GM12878 (cell line): ENCODE data around the gene SRM. TPM values are rescaled to one million over a fixed set of nuclear protein-coding genes. Genes with fewer than 3 reads are reported as not detected.

Experiments
- ATAC-seq: fragments of 200-7000 bp; cut with Tn5 transposase; 3 replicates; pipeline ENCODE4 v1.9.1; 2020; ENCODE audit warnings: mild to moderate bottlenecking, moderate library complexity
- BruUV-seq: library from RNA; stranded (reverse); fragments of 400-500 nt; replicated peaks from 2 replicates; lab custom pipeline; 2021; lab: Mats Ljungman, UMichigan
- CTCF ChIA-PET: fragments of 300-600 bp; sonication (Branson Sonifier 250); formaldehyde crosslinking; extraction: SDS; loops from one replicate; lab custom pipeline; 2021; ENCODE audit warnings: inconsistent platforms; lab: Yijun Ruan, JAX
- POLR2A ChIA-PET: fragments of 350-600 bp; formaldehyde crosslinking; extraction: SDS; loops from one replicate; lab custom pipeline; 2021; ENCODE audit warnings: inconsistent platforms; lab: Charles Lee
- RAD21 ChIA-PET: fragments of 300-600 bp; sonication (Branson Sonifier 250); formaldehyde crosslinking; loops from one replicate; lab custom pipeline; 2023; ENCODE audit warnings: antibody characterized with exemption; ENCODE audit not compliant: unreplicated experiment; lab: Charles Lee
- SMC1A ChIA-PET: fragments of 300-600 bp; sonication (Branson Sonifier 250); formaldehyde crosslinking; loops from one replicate; lab custom pipeline; 2023; ENCODE audit not compliant: unreplicated experiment, uncharacterized antibody; lab: Charles Lee
- DNase-seq: peaks from one replicate; pipeline ENCODE4 v3.0.0-alpha.2; 2011; ENCODE audit warnings: low read depth, low spot score
- FAIRE-seq: peaks from 3 replicates; lab custom pipeline; 2011; peaks lifted over from hg19 to GRCh38; lab: Jason Lieb, UNC
- H2AFZ ChIP-seq: 2 replicates; pipeline ENCODE4 v1.6.0; 2011; ENCODE audit warnings: low read depth, low read length, control low read depth; ENCODE audit not compliant: control insufficient read depth
- H3K27ac ChIP-seq: 2 replicates; pipeline ENCODE4 v1.5.1; 2011; ENCODE audit warnings: control low read depth; ENCODE audit not compliant: control insufficient read depth, insufficient read depth
- H3K27me3 ChIP-seq, 2 experiments: replicated peaks in 1 of 2; 2 replicates each; pipeline versions ENCODE4 v1.6.0 to v1.6.1; 2011; ENCODE audit warnings: low read length in 1 of 2; ENCODE audit not compliant: control insufficient read depth in 2 of 2, insufficient read depth in 2 of 2
- H3K36me3 ChIP-seq, 2 experiments: 2 replicates each; pipeline ENCODE4 v1.5.1; 2011; ENCODE audit warnings: low read length in 1 of 2; ENCODE audit not compliant: control insufficient read depth in 2 of 2, insufficient read depth in 2 of 2
- H3K4me1 ChIP-seq: 2 replicates; pipeline ENCODE4 v1.6.1; 2011; ENCODE audit warnings: mild to moderate bottlenecking, low read length, moderate library complexity, mixed read lengths; ENCODE audit not compliant: control insufficient read depth, insufficient read depth
- H3K4me2 ChIP-seq: 2 replicates; pipeline ENCODE4 v1.6.0; 2011; ENCODE audit warnings: control low read depth; ENCODE audit not compliant: control insufficient read depth, insufficient read depth
- H3K4me3 ChIP-seq: fragments of 200-600 bp; sonication (generic); 2 replicates; pipeline ENCODE4 v1.5.1; 2016
- H3K79me2 ChIP-seq: 2 replicates; pipeline ENCODE4 v1.6.0; 2011; ENCODE audit warnings: low read length; ENCODE audit not compliant: control insufficient read depth, insufficient read depth
- H3K9ac ChIP-seq: 2 replicates; pipeline ENCODE4 v1.8.0; 2011; ENCODE audit warnings: low read length, control low read depth, mixed read lengths; ENCODE audit not compliant: control insufficient read depth, insufficient read depth
- H3K9me3 ChIP-seq: replicated peaks from 3 replicates; pipeline ENCODE4 v1.5.1; 2011; ENCODE audit warnings: mild to moderate bottlenecking, low read length; ENCODE audit not compliant: control insufficient read depth, insufficient read depth
- H4K20me1 ChIP-seq: 2 replicates; pipeline ENCODE4 v1.6.0; 2011; ENCODE audit not compliant: control insufficient read depth, insufficient read depth
- CBFB ChIP-seq: IDR thresholded peaks from 2 replicates; pipeline ENCODE4 v1.6.1; 2016; ENCODE audit warnings: antibody characterized with exemption, low read depth
- CBX5 ChIP-seq: sonication (generic); IDR thresholded peaks from 2 replicates; pipeline ENCODE4 v1.6.1; 2016; ENCODE audit warnings: low read depth, moderate library complexity, mild to moderate bottlenecking, inconsistent platforms
- CHD1 ChIP-seq: IDR thresholded peaks from 2 replicates; pipeline ENCODE4 v1.6.1; 2012; ENCODE audit warnings: low read depth, low read length, improper control_type of control experiment
- MEF2A ChIP-seq: IDR thresholded peaks from 2 replicates; pipeline ENCODE4 v1.6.1; 2011; ENCODE audit warnings: low read depth, mild to moderate bottlenecking, low read length, moderate library complexity; ENCODE audit not compliant: insufficient read depth
- MTA3 ChIP-seq: IDR thresholded peaks from 2 replicates; pipeline ENCODE4 v1.6.1; 2012; ENCODE audit warnings: low read length, inconsistent platforms, borderline replicate concordance
- RB1 ChIP-seq: fragments of 450-650 bp; formaldehyde crosslinking; IDR thresholded peaks from 2 replicates; pipeline ENCODE4 v1.6.1; 2017; ENCODE audit warnings: mild to moderate bottlenecking, borderline replicate concordance
- RBBP5 ChIP-seq: fragments of 200-600 bp; sonication (generic); conservative IDR thresholded peaks from 2 replicates; pipeline ENCODE4 v1.6.1; 2016
- SIX5 ChIP-seq: IDR thresholded peaks from 2 replicates; pipeline ENCODE4 v1.6.1; 2011; ENCODE audit warnings: mild to moderate bottlenecking, low read depth, low read length, moderate library complexity; ENCODE audit not compliant: severe bottlenecking
- SMC3 ChIP-seq: IDR thresholded peaks from 2 replicates; pipeline ENCODE4 v1.6.1; 2011; ENCODE audit warnings: low read length, improper control_type of control experiment, borderline replicate concordance
- SREBF2 ChIP-seq: IDR thresholded peaks from 2 replicates; pipeline ENCODE4 v1.6.1; 2012; ENCODE audit warnings: mild to moderate bottlenecking, low read length
- STAT3 ChIP-seq: IDR thresholded peaks from 2 replicates; pipeline ENCODE4 v1.6.1; 2011; ENCODE audit warnings: low read depth, low read length, improper control_type of control experiment
- ZNF274 ChIP-seq: IDR thresholded peaks from one replicate; pipeline ENCODE4 v1.8.0; 2011; ENCODE audit not compliant: insufficient read length, insufficient read depth
- WGBS: methylation state at CpG from one replicate; pipeline ENCODE4 v1.1.6; 2016; ENCODE audit warnings: low lambda C conversion rate; ENCODE audit not compliant: insufficient replicate concordance, insufficient coverage; ENCODE audit errors: missing lambda C conversion rate; 5-methylcytosine and 5-hydroxymethylcytosine counted together
- in situ Hi-C: fragments of 300-500 bp; cut with MboI; formaldehyde crosslinking; loops from 9 replicates; pipeline ENCODE4 v1.14.3; 2018; ENCODE audit warnings: mixed read lengths
- intact Hi-C: fragments of 100-400 bp; cut with micrococcal nuclease; formaldehyde crosslinking; loops from one replicate; pipeline ENCODE4 v1.14.2; 2022; ENCODE audit not compliant: unreplicated experiment
- polyA plus RNA-seq, 11 experiments: library from polyadenylated mRNA; depleted of rRNA in 4 of 11; unstranded in 6 of 11; stranded (reverse) in 5 of 11; fragments of >200 nt; fragmentation: Nextera tagmentation in 4 of 11; fragmentation: Illumina TruSeq in 1 of 11; extraction: Ambion mirVana in 4 of 11; extraction: Trizol in 1 of 11; gene quantifications; 1 replicate in 1 of 11; 2 replicates in 10 of 11; pipeline versions ENCODE4 v1.2.1 to v1.2.3, GENCODE V29; 2011 to 2016; ENCODE audit warnings: inconsistent platforms in 2 of 11, missing spikeins in 2 of 11, low read depth in 1 of 11
- total RNA-seq, 4 experiments: library from RNA; depleted of rRNA in 3 of 4; stranded (reverse); fragments of >200 nt in 3 of 4; fragmentation: Illumina TruSeq in 1 of 4; extraction: Trizol in 1 of 4; gene quantifications; 2 replicates each; pipeline versions ENCODE4 v1.2.1 to v1.2.3, GENCODE V29; 2013 to 2021
- TF ChIP-seq, protein P1 (sequence below): IDR thresholded peaks from 2 replicates; pipeline ENCODE4 v1.6.1; 2011; ENCODE audit warnings: borderline replicate concordance, low read depth, mild to moderate bottlenecking, moderate library complexity, mixed read lengths, low read length; ENCODE audit not compliant: insufficient read depth; ENCODE audit errors: extremely low read length

Gene SRM
- total and polyA plus RNA-seq, 10 of the 15 experiments (the other 5 are each of a cell fraction or from before 2014, with no cell fraction given), result 16.7 to 255 (median 81.2) TPM

DNA sequence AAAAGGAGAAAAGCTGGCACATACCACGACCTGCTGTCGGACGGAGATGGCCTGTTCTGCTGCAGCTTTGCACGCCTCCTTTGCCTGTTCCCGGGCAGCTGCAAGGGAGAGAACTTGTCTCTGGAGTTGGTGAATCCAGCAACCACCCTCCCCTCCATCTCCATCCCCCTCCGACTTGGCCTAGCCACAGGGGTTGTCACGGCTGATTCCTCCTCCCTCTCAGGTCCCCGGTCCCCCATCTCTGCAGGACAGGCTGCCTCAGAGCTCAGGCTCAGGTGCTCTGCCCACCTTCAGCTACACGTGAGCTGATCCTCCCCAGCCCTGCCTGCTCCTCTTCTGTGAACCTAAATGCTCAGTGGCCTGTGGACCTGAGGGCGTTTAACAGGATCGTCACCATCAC is 11.1 kb upstream of the SRM start:
- DNase-seq (no peak), FAIRE-seq (no peak), ATAC-seq (no peak)
- H3K4me3 ChIP-seq, result no peak overlapping the region
- ChIA-PET SMC1A (interaction anchor here (1.3 to 2.7 kb wide), 3 partner anchors 9 to 34 kb away, joined by 3 to 11 read pairs (median 7); partner anchors contain the start of gene EXOSC10), RAD21 (interaction anchor here (4.6 kb wide), 1 partner anchor 33 kb away, joined by 52 read pairs; no protein-coding TSS in a partner anchor), CTCF (interaction anchor here (1.1 to 6.3 kb wide), 3 partner anchors 9 to 33 kb away, joined by 5 to 57 read pairs (median 8); partner anchors contain the start of gene SRM), POLR2A (interaction anchor here (0.9 to 1.1 kb wide), 2 partner anchors 10 to 108 kb away, joined by 3 read pairs; no protein-coding TSS in a partner anchor)
- in situ Hi-C loops (no loop called here), intact Hi-C loops (no loop called here)
- no peaks in the 10 kb centered on the region for H3K79me2 ChIP-seq
- no peak overlapping the region for H3K9ac ChIP-seq
- BruUV-seq, result TSS peak; percentile 27
- no peaks in the 10 kb centered on the region for H3K9me3 ChIP-seq
- 98% methylated on average over 11 of the region's 11 CpGs for WGBS
- H2AFZ ChIP-seq, result no peak overlapping the region
- peaks cover 13% of the 10 kb centered on the region for H3K4me1 ChIP-seq
- peaks cover 33 to 37% of the 10 kb centered on the region in 2 experiments for H3K36me3 ChIP-seq
- TF ChIP-seq CHD1, result no peak
- H3K27ac ChIP-seq, result no peak overlapping the region
- H4K20me1 ChIP-seq, result no peaks in the 10 kb centered on the region
- H3K27me3 ChIP-seq, result no peaks in the 10 kb centered on the region
- H3K4me2 ChIP-seq, result no peak overlapping the region

- Histone ChIP-seq H3K4me3 (no peak overlapping the region), H3K27ac (no peak overlapping the region), H3K9ac (no peak overlapping the region), H4K20me1 (no peaks in the 10 kb centered on the region), H3K27me3 (no peaks in the 10 kb centered on the region), H3K4me1 (peaks cover 16% of the 10 kb centered on the region), H2AFZ (no peak overlapping the region), H3K36me3 (peaks cover 34 to 38% of the 10 kb centered on the region in 2 experiments), H3K4me2 (no peak overlapping the region), H3K9me3 (no peaks in the 10 kb centered on the region; the same call in 2 of the 3 replicates), H3K79me2 (no peaks in the 10 kb centered on the region)
- in situ Hi-C loops, result no loop called here
- ChIA-PET CTCF (interaction anchor here (6.3 kb wide), 1 partner anchor 31 kb away, joined by 57 read pairs; no protein-coding TSS in a partner anchor), POLR2A (no interaction called here), SMC1A (interaction anchor here (1.0 kb wide), 1 partner anchor 128 kb away, joined by 3 read pairs; no protein-coding TSS in a partner anchor), RAD21 (no interaction called here)
- BruUV-seq, result TSS peak; percentile 46
- WGBS, result 98% methylated on average over 17 of the region's 17 CpGs
- no peak for FAIRE-seq
- no peak for ATAC-seq
- DNase-seq, result no peak
- intact Hi-C loops, result no loop called here
- TF ChIP-seq ZNF274 (no peak), SMC3 (no peak), CBFB (no peak), MEF2A (no peak), CBX5 (no peak), RB1 (no peak), STAT3 (no peak), SIX5 (no peak), RBBP5 (no peak), SREBF2 (no peak), MTA3 (no peak)
- TF ChIP-seq, protein P1, sequence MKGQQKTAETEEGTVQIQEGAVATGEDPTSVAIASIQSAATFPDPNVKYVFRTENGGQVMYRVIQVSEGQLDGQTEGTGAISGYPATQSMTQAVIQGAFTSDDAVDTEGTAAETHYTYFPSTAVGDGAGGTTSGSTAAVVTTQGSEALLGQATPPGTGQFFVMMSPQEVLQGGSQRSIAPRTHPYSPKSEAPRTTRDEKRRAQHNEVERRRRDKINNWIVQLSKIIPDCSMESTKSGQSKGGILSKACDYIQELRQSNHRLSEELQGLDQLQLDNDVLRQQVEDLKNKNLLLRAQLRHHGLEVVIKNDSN, result no peak
Measured at GRCh38 chr1:11068600-11069473, 9.0 kb upstream of the SRM start.
